Midbrain (tissue), 1 donor: Measurements from ENCODE around the gene COBL.
"Not testable (repeated sequence)": the region's sequence is repeated elsewhere in the genome, so short reads cannot be mapped to it uniquely, and the experiment has no call there.

Experiments
- DNase-seq: peaks from one replicate; lab custom pipeline; 2025; lab: John Stamatoyannopoulos, UW

The COBL gene

DNA sequence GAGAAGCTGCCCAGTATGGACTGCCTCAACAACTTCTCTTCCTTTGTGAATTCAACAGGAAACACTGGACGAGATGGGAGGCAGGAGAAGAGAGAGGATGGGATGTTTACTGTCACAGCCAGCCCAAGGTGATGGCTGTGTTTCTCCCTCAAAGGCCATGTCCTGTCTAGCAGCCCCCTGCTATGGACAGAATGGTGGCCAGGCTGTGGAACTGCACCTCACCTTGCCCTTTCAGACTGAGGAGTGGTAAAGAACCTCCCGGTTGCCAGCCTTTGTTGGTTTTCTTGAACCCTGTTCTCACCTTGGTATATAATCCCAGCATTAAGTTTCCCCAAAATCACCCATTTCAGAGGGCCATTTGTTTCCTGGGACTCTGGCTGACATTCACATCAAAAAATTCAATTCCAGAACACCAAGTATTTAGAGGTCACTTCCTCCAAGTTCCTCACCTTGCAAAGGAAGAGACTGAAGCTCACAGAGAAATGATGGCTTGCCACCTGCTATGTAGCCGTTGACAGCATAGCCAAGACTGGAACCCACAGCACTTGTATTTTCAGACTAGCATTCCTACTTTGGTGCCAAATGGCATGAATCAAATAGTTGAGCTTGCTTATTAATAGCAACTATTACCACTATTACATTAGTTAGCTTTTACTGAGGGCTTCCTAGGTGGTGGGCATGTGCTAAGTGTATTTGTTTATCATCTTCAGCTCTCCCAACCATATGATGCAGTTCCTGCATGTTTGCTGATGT, 309.9 kb downstream of the COBL start:
- DNase-seq: no peak

DNA sequence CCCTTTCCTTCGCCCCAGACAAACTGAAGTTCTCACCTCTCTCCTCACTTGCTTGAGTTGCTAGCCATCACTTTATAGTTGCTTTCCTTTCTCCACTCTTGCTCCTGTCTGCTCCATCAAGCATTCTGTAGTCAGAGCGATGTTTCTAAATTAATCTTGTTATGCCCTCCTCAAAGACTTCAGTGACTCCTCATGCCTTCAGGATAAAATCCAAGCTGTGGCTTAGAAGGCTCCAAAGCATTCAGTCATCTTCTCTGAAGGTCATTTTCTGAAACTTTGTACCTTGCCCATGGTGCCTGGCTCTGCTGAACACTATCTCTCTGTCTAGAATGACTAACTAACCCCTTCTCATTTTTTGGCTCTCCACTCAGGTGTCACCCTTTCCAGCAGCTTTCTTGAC, 311.5 kb downstream of the COBL start:
- no peak for DNase-seq

- DNase-seq: no peak
Measured at GRCh38 chr7:51000956-51001355, 315.7 kb downstream of the COBL start.

- no peak for DNase-seq
Measured at GRCh38 chr7:50994753-50995319, 321.8 kb downstream of the COBL start.

DNA sequence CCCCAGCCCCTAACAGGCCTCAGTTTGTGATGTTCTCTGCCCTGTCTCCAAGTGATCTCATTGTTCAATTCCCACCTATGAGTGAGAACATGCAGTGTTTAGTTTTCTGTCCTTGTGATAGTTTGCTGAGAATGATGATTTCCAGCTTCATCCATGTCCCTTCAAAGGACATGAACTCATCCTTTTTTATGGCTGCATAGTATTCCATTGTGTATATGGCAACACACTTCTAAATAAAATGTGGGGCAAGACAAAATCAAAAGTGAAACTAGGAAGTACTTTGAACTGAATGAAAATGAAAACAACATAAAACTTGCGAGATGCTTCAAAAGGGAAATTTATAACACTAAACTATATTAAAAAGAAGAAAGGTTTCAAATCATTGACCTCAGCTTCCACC, 326.4 kb downstream of the COBL start:
- DNase-seq: not testable (repeated sequence)

GRCh38 chr7:50988988-50989387, 327.6 kb downstream of the COBL start:
- DNase-seq: no peak

DNA sequence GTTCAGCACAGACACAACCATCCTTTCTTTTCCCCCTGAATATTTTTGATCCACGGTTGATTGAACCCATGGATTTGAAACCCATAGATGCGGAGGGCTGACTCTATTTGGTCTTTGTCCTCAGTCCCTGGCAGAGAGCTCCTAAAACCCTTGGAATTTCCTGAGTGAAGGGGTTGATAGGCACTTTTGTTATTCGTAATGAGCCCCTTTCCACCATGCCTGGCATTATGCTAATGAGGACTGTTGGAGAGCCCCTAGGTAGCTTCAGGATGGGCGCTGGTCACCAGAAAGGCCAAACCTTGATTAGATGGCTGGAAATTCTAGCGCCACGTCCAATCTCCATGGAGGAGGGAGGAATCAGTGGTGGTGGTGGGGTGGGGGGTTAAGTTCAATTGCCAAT, 328.1 kb downstream of the COBL start:
- no peak for DNase-seq

DNA sequence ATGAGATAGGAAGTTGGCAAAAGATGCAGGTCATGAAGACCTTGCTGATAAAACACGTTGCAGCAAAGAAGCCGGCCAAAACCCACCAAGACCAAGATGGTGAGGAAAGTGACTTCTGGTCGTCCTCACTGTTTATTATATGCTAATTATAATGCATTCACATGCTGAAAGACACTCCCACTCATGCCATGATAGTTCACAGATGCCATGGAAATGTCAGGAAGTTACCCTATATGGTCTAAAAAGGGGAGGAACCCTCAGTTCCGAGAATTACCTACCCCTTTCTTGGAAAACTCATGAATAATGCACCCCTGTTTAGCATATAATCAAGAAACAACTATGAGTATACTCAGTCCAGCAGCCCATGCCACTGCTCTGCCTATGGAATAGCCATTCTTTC, 331.5 kb downstream of the COBL start:
- DNase-seq: no peak

DNA sequence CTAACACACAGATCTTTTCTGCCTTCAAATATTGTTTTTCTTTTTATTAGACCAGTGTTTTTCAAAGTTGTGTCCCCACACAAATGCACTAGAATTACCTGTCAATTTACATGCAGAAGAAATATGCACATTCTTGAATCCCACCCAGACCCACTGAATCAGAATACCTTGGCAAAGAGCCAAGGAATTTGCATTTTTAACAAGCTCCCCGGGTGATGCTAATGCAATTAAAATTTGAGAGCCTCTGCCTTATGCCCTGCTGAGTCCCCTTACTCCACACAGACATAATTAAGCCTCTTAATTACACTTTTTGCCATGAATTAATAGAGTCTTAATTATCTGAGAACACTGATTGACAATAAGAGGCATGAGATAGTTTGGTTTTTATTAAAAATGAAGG, 332.8 kb downstream of the COBL start:
- DNase-seq: no peak

GRCh38 chr7:50982626-50983025, 334.0 kb downstream of the COBL start:
- DNase-seq: no peak

GRCh38 chr7:50981743-50982142, 334.9 kb downstream of the COBL start:
- no peak for DNase-seq

- no peak for DNase-seq
Measured at GRCh38 chr7:50980411-50980810, 336.2 kb downstream of the COBL start.

DNA sequence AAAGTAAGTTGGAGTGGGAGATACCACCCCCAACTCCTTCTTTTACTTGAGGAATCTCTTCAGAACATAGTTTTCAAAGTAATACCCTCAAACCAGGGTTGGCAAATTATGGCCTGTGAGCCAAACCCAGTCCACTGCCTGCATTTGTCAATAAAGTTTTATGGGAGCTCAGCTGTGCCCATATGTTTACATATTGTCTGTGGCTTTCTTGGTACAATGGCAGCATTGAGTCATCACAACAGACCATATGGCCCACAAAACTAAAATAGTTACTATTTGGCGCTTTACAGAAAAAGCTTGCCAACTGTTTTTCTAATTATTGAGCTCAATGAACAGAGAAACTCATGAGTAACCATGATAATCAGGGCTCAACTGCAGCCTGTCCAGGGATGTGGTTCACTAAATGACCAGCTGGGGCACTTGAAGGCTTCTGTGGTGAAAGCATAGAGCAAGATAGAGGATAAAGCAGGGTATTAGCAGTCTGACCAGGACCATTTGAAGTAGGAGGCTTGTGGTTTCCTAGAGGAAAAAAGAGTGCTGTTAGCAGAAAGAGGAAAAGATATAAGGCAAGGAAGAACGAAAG, 337.9 kb downstream of the COBL start:
- DNase-seq: no peak

DNA sequence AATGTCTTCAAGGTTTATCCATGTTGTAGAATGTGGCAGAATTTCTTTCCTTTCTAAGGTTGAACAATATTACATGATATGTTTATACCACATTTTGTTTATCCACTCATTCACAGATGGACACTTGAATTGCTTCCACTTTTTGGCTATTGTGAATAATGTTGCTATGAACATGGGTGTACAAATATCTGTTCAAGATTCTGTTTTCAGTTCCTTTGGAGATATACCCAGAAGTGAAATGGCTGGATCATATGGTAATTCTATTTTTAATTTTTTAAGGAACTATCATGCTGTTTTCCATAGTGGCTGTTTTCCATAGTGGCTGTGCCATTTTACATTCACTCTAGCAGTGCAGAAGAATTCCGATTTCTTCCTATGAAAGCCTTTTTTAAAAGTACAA, 339.2 kb downstream of the COBL start:
- no peak for DNase-seq

- no peak for DNase-seq
Measured at GRCh38 chr7:50976064-50976463, 340.5 kb downstream of the COBL start.

- DNase-seq: no peak
Measured at GRCh38 chr7:50974240-50974639, 342.4 kb downstream of the COBL start.

- no peak for DNase-seq
Measured at GRCh38 chr7:50973814-50974213, 342.8 kb downstream of the COBL start.

DNA sequence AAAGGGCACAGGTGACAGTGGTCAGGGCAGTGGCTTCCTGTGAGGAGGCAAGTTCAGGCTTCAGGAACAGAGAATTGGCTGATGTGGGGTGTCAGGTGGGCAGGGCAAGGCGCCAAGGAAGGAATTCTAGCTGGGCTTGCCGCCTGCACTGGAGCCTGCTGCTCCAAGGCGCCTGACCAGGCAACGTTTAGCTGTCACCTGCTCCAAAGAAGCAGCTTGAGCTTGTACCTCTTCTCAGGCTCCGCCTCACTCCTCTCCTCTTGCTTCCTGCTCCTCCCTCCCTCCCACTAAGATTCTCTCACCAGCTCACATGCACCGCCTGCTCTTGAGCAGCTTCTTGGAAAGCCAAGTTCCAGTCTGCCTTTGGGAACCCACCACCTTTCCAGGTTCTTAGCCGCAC, 346.5 kb downstream of the COBL start:
- DNase-seq: no peak
